Stimulated activated CD4-positive, alpha-beta T cell treated with anti-CD3 and anti-CD28 coated beads, TNF-alpha, amount 100 ng/mL, for 24 hours (primary cell): ENCODE measurements around the gene FNDC8.
A peak's percentile ranks its signal among the peaks of the same experiment; 100 is the strongest.
"Not testable (repeated sequence)": the region's sequence is repeated elsewhere in the genome, so short reads cannot be mapped to it uniquely, and the experiment has no call there.

Source experiments
- DNase-seq, 3 experiments: peaks; one replicate each; pipeline ENCODE4 v3.0.0-alpha.2; 2020; ENCODE audit warnings: low read depth in 3 of 3

FNDC8 gene

GRCh38 chr17:35094902-35095301, 26.5 kb upstream of the FNDC8 start:
- no peak for DNase-seq

GRCh38 chr17:35095741-35096140, 25.7 kb upstream of the FNDC8 start:
- no peak for DNase-seq

GRCh38 chr17:35097776-35098175, 23.6 kb upstream of the FNDC8 start:
- no peak for DNase-seq

- no peak for DNase-seq
These were observed 21.5 kb upstream of the FNDC8 start for GRCh38 chr17:35099908-35100307.

GRCh38 chr17:35101036-35101435, 20.4 kb upstream of the FNDC8 start:
- DNase-seq = no peak

GRCh38 chr17:35101725-35102124, 19.7 kb upstream of the FNDC8 start:
- no peak for DNase-seq

- no peak for DNase-seq
These were observed 18.1 kb upstream of the FNDC8 start for GRCh38 chr17:35103271-35103670.

GRCh38 chr17:35104844-35105450, 16.5 kb upstream of the FNDC8 start:
- DNase-seq = no peak

GRCh38 chr17:35110791-35111190, 10.6 kb upstream of the FNDC8 start:
- DNase-seq = not testable (repeated sequence)

- no peak for DNase-seq
These were observed 4.6 kb upstream of the FNDC8 start for GRCh38 chr17:35116845-35117244.

- no peak for DNase-seq
These were observed 3.4 kb upstream of the FNDC8 start for GRCh38 chr17:35117984-35118383.

- DNase-seq = peak; percentile 51 to 76 (median 65)
These were observed 1.8 kb upstream of the FNDC8 start, which contains the start of gene RAD51D for GRCh38 chr17:35119370-35120165. Gene RAD51D (minus strand): TSS chr17:35119860. CDS start chr17:35119613, 247 bp downstream.

GRCh38 chr17:35127751-35128514, 6.5 kb downstream of the FNDC8 start:
- DNase-seq = no peak

GRCh38 chr17:35129154-35129972, 7.9 kb downstream of the FNDC8 start:
- DNase-seq = no peak

GRCh38 chr17:35129973-35130351, 8.5 kb downstream of the FNDC8 start:
- DNase-seq = no peak

- DNase-seq = no peak
These were observed 9.0 kb downstream of the FNDC8 start for GRCh38 chr17:35130392-35130791.

GRCh38 chr17:35132099-35132498, 10.7 kb downstream of the FNDC8 start:
- no peak for DNase-seq

GRCh38 chr17:35132816-35133550, 11.6 kb downstream of the FNDC8 start:
- DNase-seq = no peak

GRCh38 chr17:35135322-35135721, 13.9 kb downstream of the FNDC8 start:
- no peak for DNase-seq

- DNase-seq = no peak
These were observed 16.8 kb downstream of the FNDC8 start for GRCh38 chr17:35138218-35138617.
